ENCODE data around the gene SLC5A10. TPM values are rescaled to one million over a fixed set of nuclear protein-coding genes. Genes with fewer than 3 reads are reported as not detected.

Gene SLC5A10
- total and polyA plus RNA-seq, 5 donors from 2014 or later, result 0.05 to 0.23 (median 0.16) TPM; not detected in 1

GRCh38 chr17:19015428-19015827, 63.5 kb downstream of the SLC5A10 start:
- ATAC-seq (ENCODE audit: low read depth in 2 of 2) (no peak), DNase-seq (no peak)
- H3K27me3 ChIP-seq (ENCODE audit: control insufficient read depth, insufficient read depth, low read length), result no peaks in the 10 kb centered on the region
- H3K9me3 Mint-ChIP-seq, result no peaks in the 10 kb centered on the region
- H3K36me3 Mint-ChIP-seq, result peaks cover 3% of the 10 kb centered on the region
- no peak overlapping the region for H3K4me3 ChIP-seq (ENCODE audit: low read depth, low read length)
- no peaks in the 10 kb centered on the region for H3K36me3 ChIP-seq (ENCODE audit: control insufficient read depth, insufficient read depth, low read length)
- no peak overlapping the region for H3K27ac ChIP-seq (ENCODE audit: insufficient read depth, low read length, poor library complexity, severe bottlenecking)
- peak overlapping the region in 2 of 3 donors; percentile 54 to 72 for H3K27ac Mint-ChIP-seq
- H3K9me3 ChIP-seq (ENCODE audit: control insufficient read depth in 2 of 2, low read length in 2 of 2), result no peaks in the 10 kb centered on the region
- H3K4me1 ChIP-seq (ENCODE audit: control insufficient read depth, insufficient read depth, low read length, poor library complexity, severe bottlenecking), result no peaks in the 10 kb centered on the region
- no peak overlapping the region for H3K4me3 Mint-ChIP-seq
- peaks cover 0 to 19% (median 3%) of the 10 kb centered on the region in 4 donors for H3K4me1 Mint-ChIP-seq
- H3K27me3 Mint-ChIP-seq, result no peaks in the 10 kb centered on the region

- Mint-ChIP-seq H3K27ac (no peak overlapping the region), H3K4me1 (peaks cover 0 to 14% (median 3%) of the 10 kb centered on the region in 4 donors), H3K9me3 (no peaks in the 10 kb centered on the region), H3K27me3 (no peaks in the 10 kb centered on the region), H3K36me3 (peaks cover 3% of the 10 kb centered on the region), H3K4me3 (no peak overlapping the region)
- no peaks in the 10 kb centered on the region for H3K36me3 ChIP-seq (ENCODE audit: control insufficient read depth, insufficient read depth, low read length)
- no peaks in the 10 kb centered on the region for H3K4me1 ChIP-seq (ENCODE audit: control insufficient read depth, insufficient read depth, low read length, poor library complexity, severe bottlenecking)
- no peaks in the 10 kb centered on the region for H3K9me3 ChIP-seq (ENCODE audit: control insufficient read depth in 2 of 2, low read length in 2 of 2)
- DNase-seq (no peak), ATAC-seq (ENCODE audit: low read depth in 2 of 2) (no peak)
- no peak overlapping the region for H3K4me3 ChIP-seq (ENCODE audit: low read depth, low read length)
- H3K27me3 ChIP-seq (ENCODE audit: control insufficient read depth, insufficient read depth, low read length), result no peaks in the 10 kb centered on the region
- no peak overlapping the region for H3K27ac ChIP-seq (ENCODE audit: insufficient read depth, low read length, poor library complexity, severe bottlenecking)
These were observed 64.3 kb downstream of the SLC5A10 start for GRCh38 chr17:19016297-19016696.

DNA sequence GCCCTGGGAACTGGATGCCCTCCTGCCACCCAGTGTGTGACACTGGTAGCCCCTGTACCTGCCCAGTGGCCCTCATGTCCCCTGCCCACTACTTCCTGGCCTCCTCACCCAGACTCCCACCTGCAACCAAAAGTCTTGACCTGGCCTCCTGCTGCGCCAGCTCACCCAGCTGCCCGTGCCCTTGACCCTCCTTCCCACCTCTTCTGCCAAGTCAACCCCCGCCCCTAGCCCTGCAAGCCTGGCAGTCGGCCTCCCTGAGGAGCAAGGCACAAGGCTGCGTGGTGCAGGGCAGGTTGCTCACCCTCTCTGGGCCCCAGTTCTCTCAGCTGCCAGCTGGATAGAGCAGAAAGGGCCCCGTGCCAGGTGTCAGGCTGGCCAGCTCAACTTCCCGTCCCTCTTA, 64.9 kb downstream of the SLC5A10 start:
- H3K36me3 ChIP-seq (ENCODE audit: control insufficient read depth, insufficient read depth, low read length), result no peaks in the 10 kb centered on the region
- DNase-seq (no peak), ATAC-seq (ENCODE audit: low read depth in 2 of 2) (no peak)
- H3K4me1 Mint-ChIP-seq, result peaks cover 0 to 12% (median 3%) of the 10 kb centered on the region in 4 donors
- no peaks in the 10 kb centered on the region for H3K4me1 ChIP-seq (ENCODE audit: control insufficient read depth, insufficient read depth, low read length, poor library complexity, severe bottlenecking)
- no peaks in the 10 kb centered on the region for H3K9me3 ChIP-seq (ENCODE audit: control insufficient read depth in 2 of 2, low read length in 2 of 2)
- H3K27ac ChIP-seq (ENCODE audit: insufficient read depth, low read length, poor library complexity, severe bottlenecking), result no peak overlapping the region
- H3K27me3 Mint-ChIP-seq, result no peaks in the 10 kb centered on the region
- H3K27ac Mint-ChIP-seq, result peak overlapping the region in 2 of 3 donors; percentile 83 to 84
- H3K4me3 ChIP-seq (ENCODE audit: low read depth, low read length), result no peak overlapping the region
- H3K27me3 ChIP-seq (ENCODE audit: control insufficient read depth, insufficient read depth, low read length), result no peaks in the 10 kb centered on the region
- H3K4me3 Mint-ChIP-seq, result no peak overlapping the region
- H3K36me3 Mint-ChIP-seq, result peaks cover 3% of the 10 kb centered on the region
- H3K9me3 Mint-ChIP-seq, result no peaks in the 10 kb centered on the region

DNA sequence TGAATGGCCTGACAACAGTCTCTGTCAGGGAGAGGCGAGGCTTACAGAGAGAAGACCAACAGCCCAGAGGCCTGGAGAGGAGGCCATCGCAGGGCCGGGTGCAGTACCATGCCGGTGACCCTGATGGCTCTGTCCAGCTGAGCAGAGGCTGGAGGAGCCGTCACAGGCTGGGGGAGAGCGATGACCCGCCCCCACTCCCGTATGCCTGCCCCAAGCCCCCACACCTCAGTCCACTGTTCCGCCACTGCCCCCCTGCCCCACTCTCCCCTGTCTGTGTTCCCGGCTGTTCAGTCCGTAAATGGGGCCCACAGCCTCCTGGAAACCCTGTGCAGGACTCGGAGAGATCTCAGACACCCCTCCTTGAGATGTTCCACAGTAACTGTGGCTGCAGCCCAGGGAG, 65.4 kb downstream of the SLC5A10 start:
- Histone ChIP-seq H3K27me3 (ENCODE audit: control insufficient read depth, insufficient read depth, low read length) (no peaks in the 10 kb centered on the region), H3K4me3 (ENCODE audit: low read depth, low read length) (no peak overlapping the region), H3K4me1 (ENCODE audit: control insufficient read depth, insufficient read depth, low read length, poor library complexity, severe bottlenecking) (no peaks in the 10 kb centered on the region), H3K27ac (ENCODE audit: insufficient read depth, low read length, poor library complexity, severe bottlenecking) (no peak overlapping the region), H3K36me3 (ENCODE audit: control insufficient read depth, insufficient read depth, low read length) (no peaks in the 10 kb centered on the region), H3K9me3 (ENCODE audit: control insufficient read depth in 2 of 2, low read length in 2 of 2) (no peaks in the 10 kb centered on the region)
- DNase-seq (no peak), ATAC-seq (ENCODE audit: low read depth in 2 of 2) (no peak)
- no peak overlapping the region for H3K4me3 Mint-ChIP-seq
- H3K27ac Mint-ChIP-seq, result peak overlapping the region in 2 of 3 donors; percentile 46 to 92
- H3K4me1 Mint-ChIP-seq, result peaks cover 0 to 12% (median 3%) of the 10 kb centered on the region in 4 donors
- H3K36me3 Mint-ChIP-seq, result peaks cover 3% of the 10 kb centered on the region
- H3K9me3 Mint-ChIP-seq, result no peaks in the 10 kb centered on the region
- H3K27me3 Mint-ChIP-seq, result no peaks in the 10 kb centered on the region

- no peaks in the 10 kb centered on the region for H3K9me3 ChIP-seq (ENCODE audit: control insufficient read depth in 2 of 2, low read length in 2 of 2)
- ATAC-seq (ENCODE audit: low read depth in 2 of 2) (no peak), DNase-seq (no peak)
- H3K27me3 ChIP-seq (ENCODE audit: control insufficient read depth, insufficient read depth, low read length), result no peaks in the 10 kb centered on the region
- H3K27ac ChIP-seq (ENCODE audit: insufficient read depth, low read length, poor library complexity, severe bottlenecking), result no peak overlapping the region
- H3K4me3 Mint-ChIP-seq, result no peak overlapping the region
- H3K36me3 ChIP-seq (ENCODE audit: control insufficient read depth, insufficient read depth, low read length), result peaks cover 3% of the 10 kb centered on the region
- H3K27ac Mint-ChIP-seq, result peak overlapping the region; percentile 17 to 92 (median 59)
- H3K4me3 ChIP-seq (ENCODE audit: low read depth, low read length), result no peak overlapping the region
- no peaks in the 10 kb centered on the region for H3K4me1 ChIP-seq (ENCODE audit: control insufficient read depth, insufficient read depth, low read length, poor library complexity, severe bottlenecking)
- H3K4me1 Mint-ChIP-seq, result peaks cover 0 to 15% (median 3%) of the 10 kb centered on the region in 4 donors
- H3K9me3 Mint-ChIP-seq, result no peaks in the 10 kb centered on the region
- H3K27me3 Mint-ChIP-seq, result no peaks in the 10 kb centered on the region
- H3K36me3 Mint-ChIP-seq, result peaks cover 8% of the 10 kb centered on the region
These were observed 66.0 kb downstream of the SLC5A10 start for GRCh38 chr17:19017804-19018599.

DNA sequence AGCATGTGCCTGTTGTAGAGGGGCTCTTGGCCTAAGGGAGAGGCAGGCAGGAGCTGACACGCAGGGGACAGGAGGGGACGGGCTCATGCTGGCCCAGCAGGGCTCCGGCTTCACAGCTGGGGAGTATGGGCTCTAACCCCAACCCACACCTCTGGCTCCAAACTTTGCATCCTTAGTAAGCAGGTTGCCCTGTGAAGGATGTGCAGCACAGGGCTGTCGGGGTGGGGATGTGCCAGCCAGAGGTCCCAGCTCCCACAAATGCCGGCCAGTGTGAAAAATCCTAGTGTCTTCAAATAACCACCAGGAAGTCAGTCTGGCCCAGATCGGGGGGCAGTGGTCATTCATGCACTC, 66.6 kb downstream of the SLC5A10 start:
- Mint-ChIP-seq H3K27me3 (no peaks in the 10 kb centered on the region), H3K9me3 (no peaks in the 10 kb centered on the region), H3K4me3 (peak overlapping the region in 1 of 4 donors; percentile 89), H3K27ac (peak overlapping the region; percentile 17 to 59 (median 32)), H3K36me3 (peaks cover 8% of the 10 kb centered on the region), H3K4me1 (peaks cover 0 to 15% (median 3%) of the 10 kb centered on the region in 4 donors)
- Histone ChIP-seq H3K27ac (ENCODE audit: insufficient read depth, low read length, poor library complexity, severe bottlenecking) (peak overlapping the region; percentile 18), H3K4me3 (ENCODE audit: low read depth, low read length) (no peak overlapping the region), H3K9me3 (ENCODE audit: control insufficient read depth in 2 of 2, low read length in 2 of 2) (no peaks in the 10 kb centered on the region), H3K4me1 (ENCODE audit: control insufficient read depth, insufficient read depth, low read length, poor library complexity, severe bottlenecking) (no peaks in the 10 kb centered on the region), H3K27me3 (ENCODE audit: control insufficient read depth, insufficient read depth, low read length) (no peaks in the 10 kb centered on the region), H3K36me3 (ENCODE audit: control insufficient read depth, insufficient read depth, low read length) (peaks cover 6% of the 10 kb centered on the region)
- no peak for DNase-seq
- no peak for ATAC-seq (ENCODE audit: low read depth in 2 of 2)

GRCh38 chr17:19019041-19019941, 67.3 kb downstream of the SLC5A10 start:
- H3K4me3 ChIP-seq (ENCODE audit: low read depth, low read length), result no peak overlapping the region
- H3K36me3 Mint-ChIP-seq, result peaks cover 8% of the 10 kb centered on the region
- peaks cover 2% of the 10 kb centered on the region for H3K4me1 ChIP-seq (ENCODE audit: control insufficient read depth, insufficient read depth, low read length, poor library complexity, severe bottlenecking)
- H3K27me3 Mint-ChIP-seq, result no peaks in the 10 kb centered on the region
- no peaks in the 10 kb centered on the region for H3K9me3 ChIP-seq (ENCODE audit: control insufficient read depth in 2 of 2, low read length in 2 of 2)
- H3K4me1 Mint-ChIP-seq, result peaks cover 0 to 23% (median 8%) of the 10 kb centered on the region in 4 donors
- H3K4me3 Mint-ChIP-seq, result peak overlapping the region in 1 of 4 donors; percentile 89
- H3K27ac ChIP-seq (ENCODE audit: insufficient read depth, low read length, poor library complexity, severe bottlenecking), result peak overlapping the region; percentile 18
- ATAC-seq (ENCODE audit: low read depth in 2 of 2) (no peak), DNase-seq (no peak)
- peaks cover 6% of the 10 kb centered on the region for H3K36me3 ChIP-seq (ENCODE audit: control insufficient read depth, insufficient read depth, low read length)
- H3K27me3 ChIP-seq (ENCODE audit: control insufficient read depth, insufficient read depth, low read length), result no peaks in the 10 kb centered on the region
- no peaks in the 10 kb centered on the region for H3K9me3 Mint-ChIP-seq
- H3K27ac Mint-ChIP-seq, result peak overlapping the region; percentile 15 to 34 (median 17)

Measured in CD4-positive, CD25-positive, alpha-beta regulatory T cell (primary cell).